Measurements from ENCODE around the gene B3GLCT.

- TF ChIP-seq CTCF (IDR thresholded peaks at IDR 0.05): no peak
- no peak for TF ChIP-seq POLR2AphosphoS5 (IDR thresholded peaks at IDR 0.05)
- TF ChIP-seq POLR2A (IDR thresholded peaks at IDR 0.05): no peak
Observed at GRCh38 chr13:31349156-31349555, 149.4 kb downstream of the B3GLCT start.

Data from breast epithelium (tissue), 3 donors.